HCT116 (cell line): ENCODE results near the gene MGST1.

Source experiments
- CEBPB ChIP-seq: IDR thresholded peaks from 2 replicates; pipeline ENCODE4 v1.6.1; 2012; ENCODE audit warnings: low read depth
- CTCF ChIP-seq, 3 experiments: fragments of 200-600 bp in 1 of 3; sonication (generic) in 1 of 3; IDR thresholded peaks in 2 of 3; conservative IDR thresholded peaks in 1 of 3; 2 replicates each; pipeline ENCODE4 v1.5.1; 2012 to 2017; ENCODE audit warnings: low read depth in 2 of 3, low read length in 2 of 3, antibody characterized with exemption in 1 of 3, borderline replicate concordance in 1 of 3, control low read depth in 1 of 3, mild to moderate bottlenecking in 1 of 3, mixed read lengths in 1 of 3, mixed run types in 1 of 3, moderate library complexity in 1 of 3; ENCODE audit not compliant: insufficient read depth in 1 of 3
- JUND ChIP-seq: IDR thresholded peaks from 2 replicates; pipeline ENCODE4 v1.6.1; 2012
- MAX ChIP-seq: IDR thresholded peaks from 2 replicates; pipeline ENCODE4 v1.6.1; 2012
- POLR2A ChIP-seq: IDR thresholded peaks from 2 replicates; pipeline ENCODE4 v1.7.0; 2011; ENCODE audit warnings: borderline replicate concordance; ENCODE audit not compliant: insufficient read depth, insufficient read length; ENCODE audit errors: extremely low read depth
- REST ChIP-seq: IDR thresholded peaks from 2 replicates; pipeline ENCODE4 v1.6.1; 2012; ENCODE audit warnings: low read depth
- SRF ChIP-seq: IDR thresholded peaks from 2 replicates; pipeline ENCODE4 v1.6.1; 2012; ENCODE audit warnings: low read depth

- TF ChIP-seq MAX, result no peak
- no peak for TF ChIP-seq POLR2A
- no peak for TF ChIP-seq CTCF (IDR thresholded peaks at IDR 0.05 in 2 of 3, conservative IDR thresholded peaks at IDR 0.05 in 1 of 3; ENCODE audit: borderline replicate concordance in 1 of 3, insufficient read depth in 1 of 3, low read depth in 2 of 3, low read length in 2 of 3)
- TF ChIP-seq SRF, result no peak
- no peak for TF ChIP-seq JUND
- no peak for TF ChIP-seq REST
- TF ChIP-seq CEBPB, result no peak
Observed at GRCh38 chr12:16330560-16330959, 16.9 kb upstream of the MGST1 start.
